ACC112 (cell line): ENCODE data around the gene ASAP2.

Experiments
- H2AFZ ChIP-seq: fragments of 200-600 bp; sonication (generic); one replicate; pipeline ENCODE4 v1.6.0; 2017; ENCODE audit warnings: antibody characterized with exemption, low read length; ENCODE audit not compliant: unreplicated experiment
- H3K27ac ChIP-seq: fragments of 200-600 bp; sonication (generic); 2 replicates; pipeline ENCODE4 v1.5.1; 2014; ENCODE audit warnings: low read depth, mild to moderate bottlenecking, antibody characterized with exemption, low read length, moderate library complexity
- H3K27me3 ChIP-seq: fragments of 200-600 bp; sonication (generic); 2 replicates; pipeline ENCODE4 v1.6.1; 2014; ENCODE audit warnings: mild to moderate bottlenecking, antibody characterized with exemption, low read length, moderate library complexity, mixed read lengths; ENCODE audit not compliant: insufficient read depth
- H3K36me3 ChIP-seq: fragments of 200-600 bp; sonication (generic); 2 replicates; pipeline ENCODE4 v1.6.1; 2016; ENCODE audit warnings: mild to moderate bottlenecking, antibody characterized with exemption, low read length, moderate library complexity, mixed read lengths; ENCODE audit not compliant: insufficient read depth
- H3K4me1 ChIP-seq: fragments of 200-600 bp; sonication (generic); one replicate; pipeline ENCODE4 v1.6.1; 2016; ENCODE audit warnings: low read length, mixed read lengths; ENCODE audit not compliant: insufficient read depth, unreplicated experiment, control insufficient read depth
- H3K4me3 ChIP-seq: fragments of 200-600 bp; sonication (generic); 2 replicates; pipeline ENCODE4 v1.5.1; 2014; ENCODE audit warnings: mild to moderate bottlenecking, low read depth, low read length
- H3K79me2 ChIP-seq: fragments of 200-600 bp; sonication (generic); one replicate; pipeline ENCODE4 v1.6.0; 2016; ENCODE audit warnings: low read length; ENCODE audit not compliant: control insufficient read depth, unreplicated experiment, insufficient read depth

Gene ASAP2

DNA sequence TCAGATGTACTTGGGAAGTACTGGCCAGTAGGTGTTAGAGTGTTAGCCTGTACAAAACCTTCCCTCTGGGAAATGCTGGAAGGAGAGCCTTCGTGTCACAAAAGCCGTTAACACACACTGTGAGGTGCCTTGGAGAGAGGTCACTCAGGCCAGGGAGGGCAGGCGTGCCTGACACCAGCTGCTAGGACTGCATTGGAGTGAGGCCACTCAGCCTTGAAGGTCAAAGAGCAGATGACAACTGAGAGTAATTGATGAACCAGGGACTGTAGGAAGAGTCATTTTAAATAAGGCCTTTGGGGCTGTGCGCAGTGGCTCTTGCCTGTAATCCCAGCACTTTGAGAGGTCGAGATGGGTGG, 45.4 kb downstream of the ASAP2 start:
- Histone ChIP-seq H3K4me3 (no peak overlapping the region), H3K36me3 (no peaks in the 10 kb centered on the region; the same call in 1 of the 2 replicates), H3K27ac (peak overlapping the region; percentile 92), H3K4me1 (peaks cover 71% of the 10 kb centered on the region), H2AFZ (no peak overlapping the region), H3K79me2 (peaks cover 89% of the 10 kb centered on the region), H3K27me3 (no peaks in the 10 kb centered on the region)

DNA sequence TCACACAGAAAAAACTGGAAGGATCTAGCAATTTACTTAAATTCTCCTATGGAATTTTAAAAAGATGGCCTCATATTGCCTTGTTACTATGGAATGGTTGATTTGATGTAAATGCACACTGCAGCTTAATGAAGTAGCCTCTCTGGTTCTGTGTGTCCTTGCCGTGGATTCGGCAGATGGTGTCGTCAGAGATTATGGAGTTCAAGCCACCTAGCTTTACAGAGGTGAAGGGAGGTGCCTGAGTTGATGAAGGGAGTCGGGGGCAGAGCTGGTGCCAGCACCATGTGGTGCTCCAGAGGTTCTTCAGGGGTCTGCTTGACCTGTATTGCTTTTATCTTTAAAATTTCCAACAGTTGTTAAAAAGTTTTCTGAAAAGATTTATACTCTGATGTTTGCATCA, 48.8 kb downstream of the ASAP2 start:
- H3K27ac ChIP-seq: peak overlapping the region; percentile 80
- H2AFZ ChIP-seq: no peak overlapping the region
- H3K4me1 ChIP-seq: peaks cover 69% of the 10 kb centered on the region
- H3K36me3 ChIP-seq: no peaks in the 10 kb centered on the region
- no peaks in the 10 kb centered on the region for H3K27me3 ChIP-seq
- H3K79me2 ChIP-seq: peaks cover 84% of the 10 kb centered on the region
- H3K4me3 ChIP-seq: no peak overlapping the region

GRCh38 chr2:9256147-9256546, 49.5 kb downstream of the ASAP2 start:
- peak overlapping the region; percentile 80 for H3K27ac ChIP-seq

DNA sequence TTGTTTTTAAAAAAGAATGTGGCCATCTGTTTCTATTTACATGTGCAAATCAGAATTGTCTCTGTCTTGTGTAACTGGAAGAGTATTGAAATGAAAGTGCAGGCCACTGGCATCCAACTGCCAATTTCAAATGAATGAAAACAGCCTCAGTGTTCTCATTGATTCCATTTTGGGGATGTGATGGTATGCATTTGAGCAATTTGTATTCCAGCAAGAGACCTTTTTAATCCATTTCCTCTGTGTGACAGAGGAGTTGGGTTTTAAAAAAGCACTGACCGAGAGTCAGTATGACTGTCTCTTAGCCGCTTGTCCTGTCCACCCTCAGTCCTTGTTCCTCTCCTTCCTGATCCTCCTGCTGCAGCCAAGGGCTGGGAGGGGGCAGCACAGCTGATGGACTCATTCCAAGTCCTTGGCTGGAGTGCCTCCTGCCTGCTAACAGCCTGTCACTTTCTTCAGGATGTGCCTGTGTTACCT, 50.0 kb downstream of the ASAP2 start:
- H3K4me3 ChIP-seq: peak overlapping the region; percentile 65
- no peak overlapping the region for H2AFZ ChIP-seq
- peaks cover 84% of the 10 kb centered on the region for H3K79me2 ChIP-seq
- H3K36me3 ChIP-seq: no peaks in the 10 kb centered on the region
- H3K27me3 ChIP-seq: no peaks in the 10 kb centered on the region
- peaks cover 69% of the 10 kb centered on the region for H3K4me1 ChIP-seq
- H3K27ac ChIP-seq: peak overlapping the region; percentile 80

More at GRCh38 chr2:9256147-9256546, 49.5 kb downstream of the ASAP2 start:
- Histone ChIP-seq H2AFZ (no peak overlapping the region), H3K27me3 (no peaks in the 10 kb centered on the region), H3K36me3 (no peaks in the 10 kb centered on the region), H3K79me2 (peaks cover 84% of the 10 kb centered on the region), H3K4me1 (peaks cover 69% of the 10 kb centered on the region), H3K4me3 (peak overlapping the region; percentile 65)

GRCh38 chr2:9258501-9258900, 51.9 kb downstream of the ASAP2 start:
- Histone ChIP-seq H3K4me1 (peaks cover 79% of the 10 kb centered on the region), H2AFZ (no peak overlapping the region), H3K4me3 (peak overlapping the region; percentile 65), H3K27me3 (no peaks in the 10 kb centered on the region), H3K27ac (peak overlapping the region; percentile 80), H3K36me3 (no peaks in the 10 kb centered on the region), H3K79me2 (peaks cover 89% of the 10 kb centered on the region)

GRCh38 chr2:9258953-9259399, 52.4 kb downstream of the ASAP2 start:
- H3K27ac ChIP-seq: peak overlapping the region; percentile 80
- H3K4me3 ChIP-seq: peak overlapping the region; percentile 65
- no peaks in the 10 kb centered on the region for H3K27me3 ChIP-seq
- H2AFZ ChIP-seq: no peak overlapping the region
- H3K36me3 ChIP-seq: no peaks in the 10 kb centered on the region
- peaks cover 83% of the 10 kb centered on the region for H3K4me1 ChIP-seq
- peaks cover 91% of the 10 kb centered on the region for H3K79me2 ChIP-seq

DNA sequence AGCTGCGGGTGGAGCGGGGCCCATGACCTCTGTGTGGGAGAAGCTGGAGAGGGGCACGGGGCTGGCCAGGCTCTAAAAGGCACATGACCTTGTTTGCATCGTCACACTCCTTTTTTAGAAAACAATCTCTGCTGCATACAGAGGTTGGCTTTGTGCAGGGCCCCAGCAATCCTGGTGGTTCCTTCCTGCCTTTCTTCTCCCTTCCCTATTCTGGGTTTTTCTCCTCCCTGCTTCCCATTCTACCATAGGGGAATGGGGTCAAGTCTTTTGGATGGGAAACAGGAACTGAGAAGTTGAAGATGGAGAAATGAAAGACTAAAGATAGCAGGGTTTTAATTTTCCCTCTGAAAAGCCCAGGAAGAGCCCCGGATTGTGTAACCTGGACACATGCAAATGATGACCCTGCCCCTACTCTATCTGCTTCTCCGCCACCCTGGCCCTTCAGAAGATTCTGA, 53.9 kb downstream of the ASAP2 start:
- Histone ChIP-seq H3K36me3 (no peaks in the 10 kb centered on the region), H3K4me3 (no peak overlapping the region), H3K4me1 (peaks cover 90% of the 10 kb centered on the region), H3K27ac (peak overlapping the region; percentile 80), H3K27me3 (no peaks in the 10 kb centered on the region), H2AFZ (no peak overlapping the region), H3K79me2 (peaks cover 93% of the 10 kb centered on the region)

DNA sequence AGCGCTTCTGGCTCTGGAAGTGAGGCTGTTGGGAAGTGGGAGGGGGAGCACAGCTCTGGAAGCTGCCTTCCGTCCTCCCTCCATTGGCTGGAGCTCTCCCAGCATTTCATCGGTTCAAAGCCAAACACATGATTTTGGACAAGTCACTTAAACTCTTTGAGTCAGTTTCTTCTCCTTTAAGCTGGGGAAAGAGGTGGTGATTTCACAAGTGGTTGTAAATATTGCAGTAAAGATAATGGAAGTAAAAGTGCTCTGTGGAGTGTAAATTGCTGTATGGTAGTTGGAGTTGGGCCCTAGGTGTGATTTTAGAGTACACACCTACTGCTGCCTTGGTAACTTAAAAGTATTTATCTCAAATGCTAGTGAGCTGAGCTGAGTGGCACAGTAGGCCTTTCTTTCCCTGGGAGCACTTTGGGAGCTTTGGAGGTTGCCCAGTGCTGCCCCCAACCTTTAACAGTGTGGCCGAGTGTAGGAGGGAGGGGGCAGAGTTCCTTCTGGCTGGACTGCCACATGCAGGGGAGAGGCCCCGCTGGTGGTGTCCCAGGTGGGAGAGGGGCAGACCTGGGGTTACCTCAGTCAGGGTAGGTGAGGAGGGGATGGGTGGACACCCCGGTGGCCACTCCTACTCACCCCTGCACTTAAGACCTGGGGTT, 54.7 kb downstream of the ASAP2 start:
- H2AFZ ChIP-seq: no peak overlapping the region
- peak overlapping the region; percentile 80 for H3K27ac ChIP-seq
- peaks cover 92% of the 10 kb centered on the region for H3K79me2 ChIP-seq
- peaks cover 84% of the 10 kb centered on the region for H3K4me1 ChIP-seq
- no peaks in the 10 kb centered on the region for H3K36me3 ChIP-seq
- H3K27me3 ChIP-seq: no peaks in the 10 kb centered on the region
- H3K4me3 ChIP-seq: no peak overlapping the region

DNA sequence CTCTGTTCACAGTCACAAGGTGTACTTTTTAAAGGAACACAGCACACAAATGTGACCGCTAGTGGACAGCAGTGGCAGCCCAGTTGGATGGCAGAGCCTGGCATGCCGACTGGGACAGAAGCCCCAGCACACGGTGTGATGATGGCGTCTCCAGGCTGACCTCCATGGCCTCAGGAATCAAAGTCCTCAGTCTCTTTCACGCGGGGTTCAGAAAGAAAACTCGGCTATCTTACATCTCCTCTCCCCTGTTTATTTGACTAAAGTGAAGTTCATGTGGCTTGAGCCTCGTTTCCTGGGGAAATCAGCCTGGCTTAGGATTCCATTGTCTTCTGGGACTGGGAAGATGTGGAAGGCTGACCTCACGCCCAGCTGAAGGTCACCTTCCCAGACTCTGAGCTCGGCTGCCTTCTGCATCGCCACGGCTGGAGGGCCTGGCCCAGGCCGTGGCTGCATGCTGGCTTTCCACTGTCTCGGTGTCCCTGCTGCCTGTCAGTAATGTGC, 56.1 kb downstream of the ASAP2 start:
- Histone ChIP-seq H3K4me1 (peaks cover 75% of the 10 kb centered on the region), H3K4me3 (peak overlapping the region; percentile 59), H3K36me3 (no peaks in the 10 kb centered on the region), H3K79me2 (peaks cover 90% of the 10 kb centered on the region), H2AFZ (peak overlapping the region; percentile 72), H3K27ac (peak overlapping the region; percentile 64), H3K27me3 (no peaks in the 10 kb centered on the region)

- Histone ChIP-seq H3K79me2 (peaks cover 88% of the 10 kb centered on the region), H3K27me3 (no peaks in the 10 kb centered on the region), H3K27ac (peak overlapping the region; percentile 64), H2AFZ (peak overlapping the region; percentile 72), H3K36me3 (no peaks in the 10 kb centered on the region), H3K4me1 (peaks cover 69% of the 10 kb centered on the region), H3K4me3 (peak overlapping the region; percentile 59)
Observed at GRCh38 chr2:9263428-9263827, 56.8 kb downstream of the ASAP2 start.

DNA sequence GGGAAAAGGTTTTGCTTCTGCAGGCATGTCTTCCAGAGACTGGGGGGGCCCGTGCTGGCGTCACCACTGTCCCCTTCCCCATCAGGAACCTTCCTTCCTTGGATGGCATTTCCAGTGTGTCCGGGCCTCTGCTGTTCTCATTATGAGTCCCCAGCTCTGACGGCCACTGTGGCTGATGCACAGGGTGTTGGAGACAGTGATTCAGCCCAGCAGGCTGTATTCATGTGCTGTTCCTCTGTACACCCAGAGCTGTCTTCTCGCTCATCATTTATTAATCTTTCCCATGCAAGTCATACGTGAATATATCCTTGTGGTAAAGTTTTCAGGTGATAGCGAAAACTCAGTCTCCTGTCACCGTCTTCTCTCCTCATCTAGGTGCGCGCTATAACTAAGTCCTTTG, 57.7 kb downstream of the ASAP2 start:
- H3K79me2 ChIP-seq: peaks cover 93% of the 10 kb centered on the region
- H3K4me1 ChIP-seq: peaks cover 60% of the 10 kb centered on the region

More for the DNA sequence above, 57.7 kb downstream of the ASAP2 start:
- no peak overlapping the region for H2AFZ ChIP-seq
- no peak overlapping the region for H3K4me3 ChIP-seq
- no peaks in the 10 kb centered on the region for H3K27me3 ChIP-seq
- peak overlapping the region; percentile 56; the same call in 1 of the 2 replicates for H3K27ac ChIP-seq
- H3K36me3 ChIP-seq: no peaks in the 10 kb centered on the region
